Mesodermal cell (in vitro differentiated cells): ENCODE measurements around the gene CCNQ.

Source experiments
- H3K27ac ChIP-seq: 2 replicates; pipeline ENCODE4 v1.7.0; 2013; ENCODE audit warnings: mild to moderate bottlenecking, low read depth, low read length, moderate library complexity; ENCODE audit not compliant: severe bottlenecking
- H3K36me3 ChIP-seq: 2 replicates; pipeline ENCODE4 v1.7.1; 2013; ENCODE audit warnings: mild to moderate bottlenecking, low read length, moderate library complexity; ENCODE audit not compliant: control insufficient read depth, insufficient read depth
- H3K4me1 ChIP-seq: one replicate; pipeline ENCODE4 v1.7.1; 2013; ENCODE audit warnings: mild to moderate bottlenecking, low read length; ENCODE audit not compliant: insufficient read depth, control insufficient read depth, poor library complexity, severe bottlenecking
- H3K4me3 ChIP-seq: 2 replicates; pipeline ENCODE4 v1.7.0; 2013; ENCODE audit warnings: low read length, control low read depth, mild to moderate bottlenecking; ENCODE audit not compliant: insufficient read depth, poor library complexity, severe bottlenecking; ENCODE audit errors: extremely low read depth
- H3K9me3 ChIP-seq: 2 replicates; pipeline ENCODE4 v1.7.1; 2013; ENCODE audit warnings: mild to moderate bottlenecking, low read length, moderate library complexity; ENCODE audit not compliant: control insufficient read depth
- WGBS, 2 experiments: methylation state at CpG; one replicate each; pipeline ENCODE4 v1.1.5; 2013; ENCODE audit warnings: missing lambda C conversion rate in 2 of 2; ENCODE audit not compliant: insufficient coverage in 2 of 2; 5-methylcytosine and 5-hydroxymethylcytosine counted together

The CCNQ gene

DNA sequence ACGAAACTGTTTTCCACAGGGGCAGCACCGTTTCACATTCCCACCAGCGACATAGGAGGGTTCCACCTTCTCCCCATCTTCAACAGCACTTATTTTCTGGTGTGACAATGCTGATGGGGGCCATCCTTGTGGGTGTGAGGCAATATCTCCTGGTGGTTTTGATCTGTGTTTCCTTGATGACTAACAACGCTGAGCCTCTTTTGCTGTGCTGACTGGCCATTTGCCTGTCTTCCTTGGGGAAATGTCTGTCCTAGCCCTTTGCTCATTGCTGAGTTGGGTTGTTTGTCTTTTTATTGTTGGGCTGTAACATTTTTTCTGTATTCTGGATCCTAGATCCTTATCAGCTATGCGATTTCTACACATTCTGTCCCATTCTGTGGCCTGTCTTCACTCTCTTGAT is 47.8 kb downstream of the CCNQ start:
- Histone ChIP-seq H3K9me3 (no peaks in the 10 kb centered on the region), H3K4me3 (no peak overlapping the region), H3K27ac (no peak overlapping the region), H3K4me1 (no peaks in the 10 kb centered on the region), H3K36me3 (no peaks in the 10 kb centered on the region)
- no CpG with 5 or more reads among the region's 5 CpGs for WGBS, 2 experiments

DNA sequence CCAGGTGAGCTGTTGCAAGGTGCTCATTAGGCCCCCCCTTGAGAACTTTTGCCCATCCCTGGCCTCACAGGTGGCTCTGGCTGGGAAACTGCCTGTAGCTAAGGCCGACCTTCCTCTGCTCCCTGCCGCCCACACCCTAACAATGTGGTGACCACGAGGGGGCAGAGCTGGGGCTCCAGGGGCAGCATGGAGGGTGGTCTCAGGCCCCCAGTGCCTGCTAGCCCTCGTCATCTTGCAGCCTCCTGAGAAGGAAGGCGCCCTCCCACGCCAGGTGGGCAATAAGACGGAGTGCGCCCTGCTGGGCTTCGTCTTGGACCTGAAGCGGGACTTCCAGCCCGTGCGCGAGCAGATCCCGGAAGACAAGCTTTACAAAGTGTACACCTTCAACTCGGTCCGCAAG is 49.1 kb downstream of the CCNQ start:
- no peaks in the 10 kb centered on the region for H3K4me1 ChIP-seq
- H3K36me3 ChIP-seq: no peaks in the 10 kb centered on the region
- no peak overlapping the region for H3K27ac ChIP-seq
- WGBS, 2 experiments: 77 to 94% methylated on average over 8 to 11 of the region's 16 CpGs
- no peak overlapping the region for H3K4me3 ChIP-seq
- H3K9me3 ChIP-seq: no peaks in the 10 kb centered on the region

DNA sequence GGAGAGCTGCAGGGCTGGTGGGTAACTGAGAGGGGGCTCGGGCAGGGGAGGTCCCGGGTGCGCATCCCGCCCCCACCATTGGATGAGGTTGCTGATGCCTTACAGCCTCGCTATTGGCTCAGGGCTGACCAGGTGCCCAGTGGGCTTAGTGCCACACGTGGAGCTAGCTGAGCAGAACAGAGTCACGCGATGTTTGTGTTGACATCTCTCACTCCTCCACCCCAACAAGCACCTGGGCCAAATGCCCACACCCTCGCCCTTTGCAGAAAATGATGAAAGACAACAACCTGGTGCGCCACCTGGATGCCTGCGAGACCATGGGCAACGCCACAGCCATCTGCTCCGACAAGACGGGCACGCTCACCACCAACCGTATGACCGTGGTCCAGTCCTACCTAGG is 49.7 kb downstream of the CCNQ start:
- no peaks in the 10 kb centered on the region for H3K4me1 ChIP-seq
- H3K9me3 ChIP-seq: no peaks in the 10 kb centered on the region
- H3K4me3 ChIP-seq: no peak overlapping the region
- no peaks in the 10 kb centered on the region for H3K36me3 ChIP-seq
- WGBS, 2 experiments: 85 to 94% methylated on average over 9 to 12 of the region's 17 CpGs
- H3K27ac ChIP-seq: no peak overlapping the region

DNA sequence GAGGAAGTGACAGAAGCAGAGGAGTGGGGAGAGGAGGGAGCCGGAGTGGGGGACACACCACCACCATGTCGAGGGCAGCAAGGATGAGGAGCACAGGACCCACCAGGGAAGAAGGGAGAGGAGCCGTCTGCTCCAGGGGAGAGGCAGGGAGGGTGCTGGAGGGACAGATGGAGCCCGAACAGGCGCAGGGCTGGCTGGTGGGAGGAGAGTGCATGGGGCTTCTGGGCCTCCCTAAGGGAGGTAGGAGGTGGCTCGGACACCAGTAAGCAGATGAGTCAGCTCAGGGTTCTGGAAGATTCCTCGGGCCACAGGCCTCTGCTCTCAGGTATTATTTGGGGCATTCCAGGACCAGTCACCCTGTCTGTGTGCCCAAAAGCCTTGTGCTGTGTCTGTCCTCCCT is 51.7 kb downstream of the CCNQ start:
- Histone ChIP-seq H3K9me3 (no peaks in the 10 kb centered on the region), H3K4me1 (no peaks in the 10 kb centered on the region), H3K27ac (no peak overlapping the region), H3K36me3 (no peaks in the 10 kb centered on the region), H3K4me3 (no peak overlapping the region)
- 80 to 88% methylated on average over 1 to 7 of the region's 7 CpGs for WGBS, 2 experiments

DNA sequence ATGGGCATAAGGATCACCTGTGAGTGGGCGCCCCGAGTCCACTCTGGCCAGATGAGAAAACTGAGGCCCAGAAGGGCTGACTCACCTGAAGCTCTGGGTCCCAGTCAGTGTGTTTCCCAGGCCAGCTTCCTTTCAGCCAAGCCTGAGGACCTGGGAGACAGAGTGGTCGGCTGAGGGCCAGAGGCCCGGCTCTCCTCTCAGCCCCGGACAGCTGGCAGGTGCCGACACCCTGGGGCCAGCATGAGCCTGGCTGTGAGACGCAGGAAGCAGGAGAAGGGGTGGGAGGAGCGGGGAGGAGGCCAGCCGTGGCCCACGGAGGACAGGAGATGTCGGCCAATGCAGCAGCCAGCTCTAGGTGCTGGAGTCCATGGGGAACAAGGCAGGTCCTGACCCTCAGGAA is 52.6 kb downstream of the CCNQ start:
- Histone ChIP-seq H3K27ac (no peak overlapping the region), H3K4me1 (no peaks in the 10 kb centered on the region), H3K36me3 (no peaks in the 10 kb centered on the region), H3K9me3 (no peaks in the 10 kb centered on the region), H3K4me3 (no peak overlapping the region)
- 85 to 93% methylated on average over 5 to 11 of the region's 11 CpGs for WGBS, 2 experiments

DNA sequence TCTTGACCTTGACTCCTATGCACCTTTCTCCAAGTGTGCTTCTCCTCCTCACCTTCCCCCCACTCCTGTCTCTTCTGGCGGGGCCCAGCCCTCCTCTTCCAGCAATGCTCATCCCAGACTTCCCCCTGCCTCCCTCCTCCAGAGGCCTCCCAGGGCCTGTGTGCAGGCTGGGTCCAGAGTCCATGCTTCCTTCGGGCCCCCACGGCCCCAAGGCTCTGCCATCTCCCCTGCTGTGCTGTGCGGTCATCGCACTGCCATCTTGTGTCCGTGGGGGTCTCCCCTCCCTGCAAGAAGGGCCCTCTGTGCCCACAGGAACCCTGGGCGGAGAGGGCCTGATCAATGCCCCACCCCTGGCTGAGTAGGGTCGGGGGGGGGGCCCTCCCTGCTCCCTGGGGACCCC is 54.2 kb downstream of the CCNQ start:
- Histone ChIP-seq H3K4me1 (no peaks in the 10 kb centered on the region), H3K27ac (no peak overlapping the region), H3K4me3 (no peak overlapping the region), H3K36me3 (no peaks in the 10 kb centered on the region), H3K9me3 (no peaks in the 10 kb centered on the region)
- 73% methylated on average over 3 of the region's 8 CpGs; no CpG with 5 or more reads in 1 of the 2 experiments for WGBS, 2 experiments

DNA sequence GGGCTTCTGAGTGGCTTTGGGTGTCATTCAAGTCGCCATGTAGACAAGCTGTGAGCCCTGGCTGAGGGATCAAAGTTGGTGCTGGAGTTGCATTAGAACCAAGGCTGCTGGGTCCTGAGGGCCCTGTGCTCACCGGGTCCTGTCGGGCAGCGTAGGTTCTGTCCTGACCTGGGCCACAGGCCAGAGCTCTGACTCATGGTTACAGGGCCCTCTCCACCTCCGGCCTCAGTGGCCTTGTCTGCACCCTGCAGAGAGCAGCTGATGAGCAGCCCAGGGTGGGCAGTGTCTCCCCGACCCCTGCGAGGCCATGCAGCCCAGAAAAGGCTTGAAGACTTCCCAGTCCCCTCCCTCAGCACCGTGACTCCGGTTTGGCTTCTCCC is 59.0 kb downstream of the CCNQ start:
- H3K4me1 ChIP-seq: no peaks in the 10 kb centered on the region
- no peak overlapping the region for H3K4me3 ChIP-seq
- H3K36me3 ChIP-seq: no peaks in the 10 kb centered on the region
- H3K27ac ChIP-seq: no peak overlapping the region
- WGBS, 2 experiments: 17 to 76% methylated on average over 1 to 5 of the region's 9 CpGs
- H3K9me3 ChIP-seq: no peaks in the 10 kb centered on the region

DNA sequence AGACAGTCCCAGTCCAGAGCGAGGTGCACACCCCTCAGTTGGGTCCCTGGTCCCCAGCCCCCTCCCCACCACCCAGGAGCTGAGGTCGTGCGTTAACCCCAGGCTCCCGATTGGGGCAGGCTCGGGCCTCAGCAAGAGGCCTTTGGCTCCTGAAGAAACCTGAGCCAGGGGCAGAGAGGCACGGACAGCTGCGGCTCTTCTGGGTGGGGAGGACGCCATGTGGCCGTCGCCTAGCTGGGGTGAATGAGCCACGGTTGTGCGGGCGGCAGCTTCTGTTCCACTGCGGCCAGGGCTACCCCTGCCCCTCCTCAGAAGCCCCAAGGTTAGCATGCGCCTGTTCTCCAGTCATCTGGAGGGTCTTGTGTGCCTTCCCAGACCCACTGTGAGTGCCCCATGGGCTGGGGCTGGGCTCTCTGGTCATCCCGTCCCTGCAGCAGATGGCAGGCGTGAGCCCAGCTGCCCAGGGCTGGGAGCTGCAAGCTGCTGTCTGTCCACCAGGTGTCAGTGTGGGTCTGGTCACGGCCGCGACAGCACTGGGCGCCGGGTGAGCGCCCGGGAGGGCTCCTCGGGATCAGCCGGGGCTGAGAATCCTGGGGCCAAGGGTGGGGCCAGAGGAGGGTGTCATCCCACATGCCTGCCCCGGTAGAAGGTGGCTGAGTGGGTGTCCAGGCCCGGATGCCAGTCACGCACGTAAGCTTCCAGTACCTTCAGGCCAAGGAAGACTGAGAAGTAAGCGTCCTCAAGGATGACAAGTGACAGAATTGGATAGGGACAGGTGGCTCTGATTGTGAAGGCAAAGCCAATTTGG is 59.6 kb downstream of the CCNQ start:
- Histone ChIP-seq H3K4me3 (no peak overlapping the region), H3K4me1 (no peaks in the 10 kb centered on the region), H3K36me3 (no peaks in the 10 kb centered on the region), H3K9me3 (no peaks in the 10 kb centered on the region), H3K27ac (no peak overlapping the region)
- WGBS, 2 experiments: 17 to 47% methylated on average over 6 to 8 of the region's 31 CpGs

DNA sequence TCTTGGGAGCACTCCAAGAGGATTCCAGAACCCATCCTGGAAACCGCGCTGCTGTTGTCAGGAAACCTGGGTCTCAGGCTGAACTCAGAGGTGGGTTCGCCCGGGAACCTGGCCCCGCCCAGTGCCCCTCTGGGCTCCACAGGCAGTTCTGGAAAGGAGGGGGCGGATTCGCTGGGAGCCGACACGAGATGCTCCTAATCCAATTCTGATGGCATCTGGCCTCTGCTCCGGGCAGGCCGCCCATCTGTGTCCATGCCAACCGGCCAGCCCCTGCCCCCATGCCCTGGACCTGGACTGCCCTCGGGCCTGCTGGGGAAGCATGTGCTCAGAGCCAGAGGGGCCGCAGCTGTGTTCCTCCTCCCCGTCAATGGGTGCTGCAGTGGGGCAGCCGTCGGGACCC is 60.5 kb downstream of the CCNQ start:
- Histone ChIP-seq H3K4me1 (no peaks in the 10 kb centered on the region), H3K9me3 (no peaks in the 10 kb centered on the region), H3K27ac (no peak overlapping the region), H3K4me3 (no peak overlapping the region), H3K36me3 (no peaks in the 10 kb centered on the region)
- 93 to 96% methylated on average over 6 to 11 of the region's 17 CpGs for WGBS, 2 experiments
